ENCODE measurements around the gene SPOP.
"Not testable (repeated sequence)": the region's sequence is repeated elsewhere in the genome, so short reads cannot be mapped to it uniquely, and the experiment has no call there.

SPOP gene

GRCh38 chr17:49677933-49678847, at the start of gene SPOP:
Gene SPOP, minus strand, starts transcription at chr17:49678097. Its CDS starts 55,287 bp downstream, at chr17:49622810.
- DNase-seq, result peak; percentile 99

- no peak for DNase-seq
Measured at GRCh38 chr17:49727380-49727779, 49.5 kb upstream of the SPOP start.

- peak; percentile 74 for DNase-seq
Measured at GRCh38 chr17:49725452-49726130, 47.7 kb upstream of the SPOP start.

- not testable (repeated sequence) for DNase-seq
Measured at GRCh38 chr17:49724552-49724951, 46.7 kb upstream of the SPOP start.

- DNase-seq, result no peak
Measured at GRCh38 chr17:49723423-49723822, 45.5 kb upstream of the SPOP start.

GRCh38 chr17:49722066-49722465, 44.2 kb upstream of the SPOP start:
- no peak for DNase-seq

- no peak for DNase-seq
Measured at GRCh38 chr17:49717371-49717861, 39.5 kb upstream of the SPOP start.

GRCh38 chr17:49716668-49717364, 38.9 kb upstream of the SPOP start:
- DNase-seq, result no peak

- DNase-seq, result no peak
Measured at GRCh38 chr17:49715717-49716279, 37.9 kb upstream of the SPOP start.

GRCh38 chr17:49715216-49715615, 37.3 kb upstream of the SPOP start:
- DNase-seq, result no peak

- peak; percentile 83 for DNase-seq
Measured at GRCh38 chr17:49708515-49709183, 30.8 kb upstream of the SPOP start.

GRCh38 chr17:49707608-49708514, 30.0 kb upstream of the SPOP start, which contains the start of gene SLC35B1:
Gene SLC35B1, minus strand, starts transcription at chr17:49707964. Its CDS starts 131 bp downstream, at chr17:49707833.
- DNase-seq, result peak; percentile 99

GRCh38 chr17:49707246-49707607, 29.3 kb upstream of the SPOP start:
- DNase-seq, result peak; percentile 58

- no peak for DNase-seq
Measured at GRCh38 chr17:49705254-49705653, 27.4 kb upstream of the SPOP start.

GRCh38 chr17:49703557-49704277, 25.8 kb upstream of the SPOP start:
- DNase-seq, result peak; percentile 77

- no peak for DNase-seq
Measured at GRCh38 chr17:49700960-49701359, 23.1 kb upstream of the SPOP start.

GRCh38 chr17:49699966-49700575, 22.2 kb upstream of the SPOP start:
- no peak for DNase-seq

- DNase-seq, result no peak
Measured at GRCh38 chr17:49698005-49698404, 20.1 kb upstream of the SPOP start.

- peak; percentile 52 for DNase-seq
Measured at GRCh38 chr17:49696233-49696761, 18.4 kb upstream of the SPOP start.
